ENCODE data around the gene TMEM132D.

DNA sequence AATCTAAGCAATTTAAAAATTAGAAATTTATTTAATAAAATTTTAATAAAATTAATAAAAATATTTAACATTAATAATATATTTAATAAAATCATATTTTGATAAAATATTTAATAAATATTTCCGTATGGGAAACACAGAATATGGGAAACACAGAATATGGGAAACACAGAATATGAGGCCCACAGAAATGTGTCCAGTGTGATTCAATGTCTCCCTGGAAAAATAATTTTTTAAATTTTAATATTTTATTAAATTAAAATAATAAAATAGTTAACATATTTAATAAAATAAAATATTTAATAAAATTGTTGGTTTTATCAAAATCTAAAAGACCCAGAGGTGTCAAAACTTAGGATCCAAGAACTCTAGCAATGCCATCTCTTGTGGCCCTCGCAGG is 186.4 kb downstream of the TMEM132D start:
- TF ChIP-seq GATA2 (IDR thresholded peaks at IDR 0.05; ENCODE audit: low read depth, low read length) (no peak), GATA3 (IDR thresholded peaks at IDR 0.05; ENCODE audit: low read depth, low read length) (no peak)
